Activated CD8-positive, alpha-beta memory T cell treated with anti-CD3 and anti-CD28 coated beads for 48 hours (primary cell): Measurements from ENCODE around the gene ZFYVE16.
"Not testable (repeated sequence)": the region's sequence is repeated elsewhere in the genome, so short reads cannot be mapped to it uniquely, and the experiment has no call there.

Experiments
- DNase-seq, 3 experiments: peaks; one replicate each; pipeline ENCODE4 v3.0.0-alpha.2; 2020; ENCODE audit warnings: low read depth in 2 of 3, low spot score in 2 of 3

ZFYVE16 gene

DNA sequence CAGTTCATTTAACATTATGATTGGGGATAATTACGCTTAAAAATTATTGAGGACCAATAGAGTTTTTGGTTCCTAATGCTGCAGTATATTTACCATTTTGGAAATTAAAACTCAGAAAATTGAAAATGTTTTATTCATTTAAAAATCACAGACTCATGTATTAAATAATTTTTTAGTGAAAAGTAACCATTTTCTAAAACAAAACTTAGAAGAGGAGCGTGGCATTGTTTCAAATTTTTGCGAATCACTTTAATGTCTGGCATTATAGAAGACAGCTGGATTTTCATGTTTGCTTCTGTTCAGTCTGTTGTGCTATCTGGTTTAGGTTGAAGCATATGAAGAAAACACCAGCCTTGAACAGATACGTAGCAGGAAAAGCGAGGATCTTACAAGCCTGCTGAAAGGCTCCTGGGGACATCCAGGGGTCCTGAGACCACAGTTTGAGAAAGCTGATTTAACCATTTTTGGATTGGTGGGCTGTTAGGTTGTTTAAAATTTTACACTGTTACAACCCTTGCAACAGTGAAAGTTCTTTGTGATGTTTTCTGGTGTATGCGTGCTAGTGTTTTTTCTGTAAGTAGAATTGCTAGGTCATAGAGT lies 1.6 kb downstream of the ZFYVE16 start:
- no peak for DNase-seq

DNA sequence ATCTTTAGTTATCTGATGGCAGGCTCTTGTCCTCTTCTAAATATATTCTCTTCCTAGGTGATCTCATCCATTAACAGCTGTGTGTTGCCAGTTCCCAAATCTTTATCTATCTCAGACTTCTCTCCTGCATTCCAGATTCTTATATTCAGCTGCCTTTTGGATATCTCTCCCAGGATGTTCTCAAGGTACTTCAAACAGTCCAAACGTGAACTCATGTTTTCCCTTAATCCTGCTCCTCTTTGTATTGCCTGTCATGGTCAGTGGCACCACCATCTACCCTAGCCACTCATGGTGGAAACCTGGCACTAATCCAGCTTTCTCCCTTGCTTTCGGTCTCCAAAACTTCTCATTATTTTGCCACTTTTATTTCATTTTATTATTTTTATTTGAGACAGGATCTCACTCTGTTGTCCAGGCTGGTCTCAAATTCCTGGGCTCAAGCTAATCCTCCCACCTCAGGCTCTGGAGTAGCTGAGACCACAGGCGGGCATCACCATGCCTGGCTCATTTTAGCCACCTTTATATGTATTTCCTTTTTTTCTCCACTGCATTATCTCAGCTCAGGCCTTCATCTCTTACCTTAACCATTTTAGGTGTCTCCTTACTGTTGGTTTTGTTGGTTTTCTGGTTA lies 3.8 kb downstream of the ZFYVE16 start:
- DNase-seq, result no peak

DNA sequence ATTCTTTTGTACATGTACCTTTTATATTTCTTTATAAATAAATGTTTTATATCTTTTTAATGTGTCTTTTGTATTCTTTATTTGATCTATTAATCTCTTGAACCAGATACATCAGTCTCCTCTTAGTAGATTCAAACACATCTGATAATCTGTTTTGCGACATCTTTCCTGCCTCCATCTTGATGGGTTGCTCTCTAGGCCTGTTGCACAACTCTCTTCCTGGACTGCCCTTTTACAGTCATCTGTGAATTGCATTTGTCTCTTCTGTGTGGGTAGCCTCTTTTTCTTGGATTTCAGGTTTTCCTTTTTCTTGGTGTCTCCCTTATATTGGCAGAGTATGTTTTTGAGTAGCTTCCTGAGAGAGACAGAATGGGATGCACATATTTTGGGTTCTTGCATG lies 6.2 kb downstream of the ZFYVE16 start:
- DNase-seq, result no peak

GRCh38 chr5:80417973-80418372 lies 10.1 kb downstream of the ZFYVE16 start:
- DNase-seq, result no peak

DNA sequence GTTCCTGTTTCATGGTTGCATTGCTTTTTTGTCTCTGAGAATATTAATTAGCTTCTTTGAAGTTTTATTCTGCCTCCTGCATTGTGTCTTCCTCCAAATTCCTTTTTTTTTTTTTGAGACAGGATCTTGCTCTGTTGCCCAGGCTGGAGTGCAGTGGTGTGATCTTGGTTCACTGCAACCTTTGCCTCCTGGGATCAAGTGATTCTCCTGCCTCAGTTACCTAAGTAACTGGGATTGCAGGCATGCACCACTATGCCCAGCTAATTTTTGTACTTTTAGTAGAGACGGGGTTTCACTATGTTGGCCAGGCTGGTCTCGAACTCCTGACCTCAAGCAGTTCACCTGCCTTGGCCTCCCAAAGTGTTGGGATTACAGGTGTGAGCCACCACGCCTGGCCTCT lies 16.5 kb downstream of the ZFYVE16 start:
- DNase-seq, result not testable (repeated sequence)

DNA sequence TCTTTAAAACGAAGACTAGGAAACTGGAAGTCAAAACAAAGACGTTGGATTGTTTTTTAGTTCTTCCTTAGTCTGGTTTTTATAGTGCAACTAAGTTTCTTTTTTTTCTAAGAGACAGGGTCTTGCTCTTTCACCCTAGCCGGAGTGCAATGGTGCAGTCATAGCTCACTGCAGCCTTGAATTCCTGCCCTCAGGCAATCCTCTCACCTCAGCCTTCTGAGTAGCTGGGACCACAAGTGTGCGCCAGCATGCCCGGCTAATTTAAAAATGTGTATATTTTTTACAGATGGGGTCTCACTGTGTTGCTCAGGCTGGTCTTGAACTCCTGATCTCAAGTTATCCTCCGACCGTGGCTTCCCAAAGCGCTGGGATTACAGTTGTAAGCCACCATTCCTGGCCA lies 27.6 kb downstream of the ZFYVE16 start:
- DNase-seq, result no peak

DNA sequence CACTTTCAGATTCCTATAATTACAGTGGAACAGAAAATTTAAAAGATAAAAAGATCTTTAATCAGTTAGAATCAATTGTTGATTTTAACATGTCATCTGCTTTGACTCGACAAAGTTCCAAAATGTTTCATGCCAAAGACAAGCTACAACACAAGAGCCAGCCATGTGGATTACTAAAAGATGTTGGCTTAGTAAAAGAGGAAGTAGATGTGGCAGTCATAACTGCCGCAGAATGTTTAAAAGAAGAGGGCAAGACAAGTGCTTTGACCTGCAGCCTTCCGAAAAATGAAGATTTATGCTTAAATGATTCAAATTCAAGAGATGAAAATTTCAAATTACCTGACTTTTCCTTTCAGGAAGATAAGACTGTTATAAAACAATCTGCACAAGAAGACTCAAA lies 29.5 kb downstream of the ZFYVE16 start:
- no peak for DNase-seq

DNA sequence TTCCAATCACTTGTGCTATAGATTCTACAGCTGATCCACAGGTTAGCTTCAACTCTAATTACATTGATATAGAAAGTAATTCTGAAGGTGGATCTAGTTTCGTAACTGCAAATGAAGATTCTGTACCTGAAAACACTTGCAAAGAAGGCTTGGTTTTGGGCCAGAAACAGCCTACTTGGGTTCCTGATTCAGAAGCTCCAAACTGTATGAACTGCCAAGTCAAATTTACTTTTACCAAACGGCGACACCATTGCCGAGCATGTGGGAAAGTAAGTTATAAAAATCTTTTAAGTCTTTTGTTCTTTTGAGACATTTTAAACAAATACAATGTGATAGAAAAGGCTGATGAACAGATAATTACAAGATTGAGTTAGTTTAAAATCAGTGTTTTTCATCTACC lies 30.9 kb downstream of the ZFYVE16 start:
- no peak for DNase-seq

- DNase-seq, result no peak
Observed at GRCh38 chr5:80439213-80439612, 31.3 kb downstream of the ZFYVE16 start.

- DNase-seq, result no peak
Observed at GRCh38 chr5:80442742-80443141, 34.9 kb downstream of the ZFYVE16 start.

- no peak for DNase-seq
Observed at GRCh38 chr5:80453366-80453765, 45.5 kb downstream of the ZFYVE16 start.

DNA sequence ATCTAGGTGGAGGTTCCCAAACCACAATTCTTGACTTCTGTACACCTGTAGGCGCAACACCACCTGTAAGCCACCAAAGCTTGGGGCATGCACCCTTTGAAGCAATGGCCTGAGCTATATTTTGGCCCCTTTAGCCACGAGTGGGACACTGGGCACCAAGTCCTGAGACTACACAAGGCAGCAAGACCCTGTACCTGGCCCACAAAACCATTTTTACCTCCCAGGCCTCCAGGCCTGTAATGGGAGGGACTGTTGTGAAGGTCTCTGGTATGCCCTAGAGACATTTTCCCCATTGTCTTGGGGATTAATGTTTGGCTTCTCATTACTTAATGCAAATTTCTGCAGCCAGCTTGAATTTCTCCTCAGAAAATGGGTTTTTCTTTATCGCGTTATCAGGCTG lies 55.4 kb downstream of the ZFYVE16 start:
- DNase-seq, result no peak

- no peak for DNase-seq
Observed at GRCh38 chr5:80466669-80467485, 59.0 kb downstream of the ZFYVE16 start.

GRCh38 chr5:80468131-80468530 lies 60.3 kb downstream of the ZFYVE16 start:
- DNase-seq, result no peak

- DNase-seq, result not testable (repeated sequence)
Observed at GRCh38 chr5:80470631-80471030, 62.8 kb downstream of the ZFYVE16 start.

DNA sequence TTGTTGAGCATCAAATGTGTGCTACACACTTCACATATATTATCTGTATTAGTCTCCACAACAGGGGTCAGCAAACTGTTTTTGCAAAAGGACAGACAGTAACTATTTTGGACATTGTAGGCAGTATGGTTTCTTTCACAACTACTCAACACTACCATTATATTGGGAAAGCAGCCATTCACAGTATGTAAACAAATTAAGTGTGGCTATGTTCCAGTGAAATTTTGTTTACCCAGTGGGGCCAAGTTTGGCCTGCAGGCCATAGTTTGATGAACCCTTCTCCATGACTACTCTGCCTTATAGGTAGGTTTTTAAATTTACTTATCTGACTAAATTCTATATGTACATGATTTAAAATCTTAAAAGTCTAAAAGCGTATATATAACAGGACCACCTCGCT lies 67.1 kb downstream of the ZFYVE16 start:
- no peak for DNase-seq

DNA sequence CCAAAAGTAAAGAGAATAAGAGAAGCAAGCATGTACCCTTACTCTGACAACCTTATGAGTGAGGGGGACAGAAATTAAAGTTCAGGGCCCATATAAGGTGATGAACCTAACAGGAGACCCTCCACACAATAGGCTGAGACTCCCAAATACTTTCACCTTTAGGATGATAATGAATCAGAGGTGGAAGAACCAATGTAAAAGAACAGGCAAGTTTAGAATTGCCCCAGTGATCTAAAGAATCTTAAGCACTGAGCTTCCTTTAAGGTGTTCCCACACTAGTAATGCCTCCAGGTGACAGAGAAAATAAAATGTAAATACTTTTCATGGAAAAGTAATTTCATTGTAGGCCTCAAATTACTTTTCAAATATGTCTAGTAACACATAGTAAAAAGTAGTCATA lies 71.8 kb downstream of the ZFYVE16 start:
- no peak for DNase-seq

DNA sequence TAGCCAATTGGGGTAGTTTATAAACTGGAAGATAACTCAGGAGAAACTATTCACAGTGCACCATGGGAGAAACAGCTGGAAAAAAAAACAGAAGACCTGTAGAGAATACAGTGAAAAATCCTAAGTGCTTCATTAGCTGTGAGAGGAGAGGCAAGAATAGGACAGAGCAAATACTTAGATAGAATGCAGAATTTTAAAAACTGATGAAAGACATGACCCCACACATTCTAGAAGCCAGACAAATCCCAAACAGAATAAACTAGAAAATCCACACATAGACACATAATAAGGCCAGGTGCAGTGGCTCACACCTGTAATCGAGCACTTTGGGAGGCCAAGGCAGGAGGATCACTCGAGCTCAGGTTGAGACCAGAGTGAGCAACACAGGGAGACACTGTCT lies 72.5 kb downstream of the ZFYVE16 start:
- no peak for DNase-seq

DNA sequence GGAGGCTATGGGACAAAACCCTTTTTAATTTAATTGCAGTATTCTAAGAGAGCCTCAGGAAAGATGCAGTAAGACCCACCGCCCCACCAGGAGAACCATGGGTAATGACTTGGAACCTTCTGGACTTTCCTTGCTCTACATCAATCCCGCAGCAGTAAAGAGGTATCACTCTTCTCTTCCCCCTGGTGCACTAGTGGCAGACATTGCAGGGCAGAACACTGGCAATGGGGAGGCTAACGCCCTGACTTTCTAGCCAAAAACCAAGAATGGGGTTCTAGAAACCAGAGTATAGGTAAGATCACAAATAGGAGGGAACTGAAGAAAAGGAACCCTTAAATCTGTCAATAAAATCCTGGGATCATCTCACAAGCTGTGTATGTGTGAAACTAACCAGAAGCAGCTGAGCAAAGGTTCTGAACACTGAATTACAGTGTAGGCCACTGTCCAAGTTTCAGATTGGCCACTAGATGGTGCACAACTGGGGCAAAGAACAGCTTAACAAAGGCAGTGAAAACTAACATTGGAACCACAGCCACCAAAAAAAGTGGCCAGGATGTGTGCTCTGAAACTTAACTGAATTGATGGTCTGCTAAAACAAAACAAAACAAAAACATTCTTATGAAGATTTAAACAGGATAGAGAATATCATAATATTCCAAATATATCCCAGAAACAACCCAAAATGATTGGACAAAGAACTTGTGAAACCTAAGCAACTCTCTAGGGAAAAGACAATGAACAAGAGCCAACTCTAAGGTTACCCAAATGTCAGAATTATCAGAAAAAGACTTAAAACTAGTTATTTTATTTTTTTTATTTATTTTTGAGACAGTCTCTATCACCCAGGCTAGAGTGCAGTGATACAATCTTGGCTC lies 73.4 kb downstream of the ZFYVE16 start:
- DNase-seq, result no peak

GRCh38 chr5:80482578-80482977 lies 74.7 kb downstream of the ZFYVE16 start:
- DNase-seq, result no peak

GRCh38 chr5:80483636-80484232 lies 75.9 kb downstream of the ZFYVE16 start:
- no peak for DNase-seq
